HUDEP-2 (cell line): ENCODE measurements around the gene HTT-AS.

Source experiments
- DNase-seq, 76 experiments: peaks; one replicate each; lab custom pipeline; 2025; ENCODE audit not compliant: unreplicated experiment in 76 of 76; lab: John Stamatoyannopoulos, UW

HTT-AS gene

DNA sequence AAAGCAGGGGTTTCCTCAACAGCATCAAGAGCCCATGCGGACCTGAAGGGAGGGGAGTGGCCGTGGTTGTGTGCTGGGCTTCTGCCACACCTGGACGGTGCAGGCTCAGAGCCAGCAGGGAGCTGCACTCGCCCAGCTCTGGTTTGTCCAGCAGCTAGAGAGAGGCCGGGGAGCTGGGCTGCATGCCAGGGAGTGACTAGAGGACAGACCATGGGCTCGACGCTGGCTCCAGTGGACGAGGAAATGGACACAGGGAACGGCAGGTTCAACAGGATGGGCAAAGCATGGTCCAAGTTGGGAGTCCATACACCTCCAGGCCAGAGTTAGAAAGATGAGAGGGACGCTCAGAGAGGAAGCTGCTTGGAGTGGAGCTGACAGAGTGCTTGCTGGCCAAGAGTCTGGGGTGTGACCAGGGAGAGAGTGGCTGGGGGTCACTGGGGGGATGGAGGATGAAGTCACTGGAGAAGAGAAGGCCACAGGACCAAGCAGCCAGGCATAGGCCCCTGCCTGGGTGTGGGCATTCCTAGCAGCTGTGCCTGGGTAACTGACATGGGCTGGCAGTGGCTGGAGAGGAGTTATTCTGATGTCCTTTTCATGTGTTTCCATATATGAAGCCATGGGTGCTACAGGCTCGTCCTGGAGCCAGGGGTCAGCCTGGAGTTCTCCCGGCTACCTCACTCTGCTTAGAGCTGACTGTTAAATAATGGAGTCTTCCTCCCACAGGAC lies 42.8 kb downstream of the HTT-AS start:
- DNase-seq: no peak

GRCh38 chr4:3030566-3031356 lies 43.6 kb downstream of the HTT-AS start:
- no peak for DNase-seq

- no peak for DNase-seq
Observed at GRCh38 chr4:3029464-3029863, 44.9 kb downstream of the HTT-AS start.

- DNase-seq: peak in 1 of 76 experiments; percentile 4
Observed at GRCh38 chr4:3026540-3026939, 47.8 kb downstream of the HTT-AS start.

GRCh38 chr4:3025881-3026280 lies 48.5 kb downstream of the HTT-AS start:
- no peak for DNase-seq

GRCh38 chr4:3022651-3023050 lies 51.7 kb downstream of the HTT-AS start:
- no peak for DNase-seq

DNA sequence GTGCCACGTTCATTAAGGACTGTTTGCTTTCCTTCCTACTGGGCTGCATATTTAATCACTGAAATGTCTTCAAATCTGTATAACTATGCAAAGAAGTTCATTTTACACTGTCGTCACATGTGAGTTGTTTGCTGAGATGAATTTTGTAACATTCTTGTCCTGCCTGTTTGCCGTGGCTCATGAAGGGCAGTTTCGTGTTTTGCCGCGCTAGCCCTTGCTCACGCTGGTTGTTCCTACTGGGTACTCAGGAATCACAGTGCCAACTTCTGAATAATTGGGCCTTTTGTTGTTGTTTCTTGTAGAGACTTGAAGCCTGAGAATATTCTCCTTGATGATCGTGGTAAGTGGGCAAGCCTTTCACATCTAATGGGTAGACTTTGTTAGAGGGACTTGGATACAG lies 52.2 kb downstream of the HTT-AS start:
- no peak for DNase-seq

DNA sequence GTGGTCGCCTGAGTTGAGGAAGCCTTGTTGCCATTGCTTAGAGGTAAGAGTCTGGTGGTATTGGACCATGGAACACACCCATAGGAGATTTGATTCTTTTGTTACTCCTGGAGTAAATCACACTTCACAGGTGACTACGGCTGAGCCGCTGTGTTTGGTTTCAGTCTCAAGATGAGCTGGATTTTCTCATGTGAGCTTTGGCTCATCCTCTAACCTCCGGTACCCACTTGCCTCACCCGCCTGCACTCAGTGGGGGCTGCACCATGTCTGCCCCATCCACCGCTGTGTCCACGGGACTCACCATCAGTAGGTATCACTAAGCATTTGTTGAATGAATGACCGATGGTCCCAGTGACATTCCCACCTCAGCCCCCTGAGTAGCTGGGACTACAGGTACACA lies 52.7 kb downstream of the HTT-AS start:
- no peak for DNase-seq

DNA sequence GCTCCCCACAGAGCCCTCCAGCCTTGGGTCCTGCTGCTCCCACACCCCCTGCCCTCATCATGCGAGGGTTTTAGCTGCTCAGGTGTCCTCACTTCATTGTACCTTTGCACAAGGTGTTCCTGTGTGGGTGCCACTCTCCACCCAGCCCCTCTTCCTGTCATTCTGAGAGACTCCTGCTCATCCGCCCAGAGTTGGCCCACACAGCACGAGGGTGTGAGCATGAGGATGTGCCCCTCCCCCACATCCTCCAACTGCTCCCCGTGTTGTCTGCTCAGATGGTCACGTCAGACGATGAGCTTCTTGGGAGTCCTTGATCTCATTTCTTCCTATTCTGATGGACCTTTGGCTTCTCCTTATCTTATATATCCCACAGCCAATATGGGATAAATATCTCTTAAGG lies 53.2 kb downstream of the HTT-AS start:
- no peak for DNase-seq

DNA sequence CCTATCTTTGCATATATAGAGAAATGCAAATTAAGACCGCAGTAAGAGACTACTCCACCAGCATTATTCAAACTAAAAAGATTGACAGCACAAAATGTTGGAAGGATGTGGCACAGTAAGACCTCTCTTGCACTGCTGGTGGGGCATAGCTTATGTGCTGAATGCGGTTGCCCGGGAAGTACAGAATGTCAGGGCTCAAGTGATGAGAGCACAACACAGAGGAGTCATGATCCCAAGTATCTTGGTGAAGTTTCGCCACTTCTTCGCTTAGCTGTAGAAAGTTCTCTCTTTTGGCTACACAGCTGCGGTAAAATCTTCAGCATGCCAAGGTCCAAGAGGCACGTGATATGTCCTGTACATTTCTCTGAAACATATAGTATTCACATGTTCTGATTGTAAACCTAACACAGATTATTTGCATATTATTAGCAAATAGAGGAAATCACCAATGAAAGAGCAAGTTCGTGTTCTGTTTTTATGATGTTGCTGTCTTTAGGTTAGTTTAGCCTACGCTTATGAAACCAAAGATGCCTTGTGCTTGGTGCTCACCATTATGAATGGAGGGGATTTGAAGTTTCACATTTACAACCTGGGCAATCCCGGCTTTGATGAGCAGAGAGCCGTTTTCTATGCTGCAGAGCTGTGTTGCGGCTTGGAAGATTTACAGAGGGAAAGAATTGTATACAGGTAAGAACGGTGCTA lies 55.0 kb downstream of the HTT-AS start:
- no peak for DNase-seq

DNA sequence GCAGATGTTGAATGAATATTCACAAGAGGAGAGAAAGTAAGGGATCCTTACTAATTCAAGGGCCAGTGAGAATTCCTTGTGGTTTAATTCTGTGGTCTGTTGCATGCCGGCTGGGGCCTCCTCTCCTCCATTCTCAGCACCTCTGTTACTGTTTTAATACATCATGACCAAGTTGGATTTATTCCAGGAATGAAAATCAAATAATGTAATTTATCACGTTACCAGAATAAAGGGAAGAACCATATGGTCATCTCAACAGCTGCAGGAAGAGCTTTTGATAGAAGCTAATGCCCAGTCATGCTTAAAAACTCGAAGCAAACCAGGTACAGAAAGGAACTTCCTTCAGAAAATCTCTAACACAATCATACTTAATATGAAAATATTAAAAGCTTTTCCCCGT lies 56.8 kb downstream of the HTT-AS start:
- DNase-seq: no peak

DNA sequence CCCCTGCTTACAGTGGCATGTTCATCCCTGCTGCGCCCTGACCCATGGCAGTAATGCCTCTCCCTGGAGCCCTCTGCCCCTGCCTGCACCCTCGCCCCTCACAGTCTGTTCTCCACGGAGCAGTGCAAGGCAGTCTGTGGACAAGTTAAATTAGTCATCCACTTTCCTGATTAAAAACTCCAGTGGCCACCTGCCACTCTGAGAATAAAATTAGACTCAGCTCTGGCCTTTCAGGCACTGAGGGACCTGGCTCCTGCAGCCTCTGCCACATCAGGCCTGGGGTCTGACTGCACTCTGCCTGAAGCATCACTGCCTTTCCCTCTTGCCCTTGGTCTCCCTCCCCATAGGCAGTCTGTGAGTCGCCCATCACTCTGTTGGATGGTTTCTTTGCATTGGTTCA lies 57.4 kb downstream of the HTT-AS start:
- no peak for DNase-seq

- DNase-seq: peak in 2 of 76 experiments; percentile 2 to 10
Observed at GRCh38 chr4:3013839-3014350, 60.4 kb downstream of the HTT-AS start.
